OCI-LY3 (cell line): ENCODE results near the gene CYB561D1.

Experiments used
- H2AFZ ChIP-seq: fragments of 200-600, 300-600 bp; shearing (Covaris generic); 2 replicates; pipeline ENCODE4 v1.6.0; 2014; ENCODE audit warnings: antibody characterized with exemption, low read depth, low read length
- H3K27ac ChIP-seq: fragments of 200-600, 300-600 bp; sonication (generic); 2 replicates; pipeline ENCODE4 v1.5.1; 2014; ENCODE audit warnings: mild to moderate bottlenecking, low read length, moderate library complexity, mixed read lengths
- H3K27me3 ChIP-seq: fragments of 200-600, 300-600 bp; sonication (generic); 2 replicates; pipeline ENCODE4 v1.6.1; 2014; ENCODE audit warnings: low read depth, low read length, mixed read lengths
- H3K36me3 ChIP-seq: fragments of 200-600, 300-600 bp; sonication (generic); replicated peaks from 2 replicates; pipeline ENCODE3; 2014; ENCODE audit warnings: low read depth, low read length, mixed read lengths
- H3K4me1 ChIP-seq: fragments of 300-600, 200-600 bp; sonication (generic); 2 replicates; pipeline ENCODE4 v1.6.1; 2014; ENCODE audit warnings: low read length, mixed read lengths
- H3K4me2 ChIP-seq: fragments of 200-600, 300-600 bp; sonication (generic); 2 replicates; pipeline ENCODE4 v1.6.1; 2014; ENCODE audit warnings: low read length, mixed read lengths
- H3K4me3 ChIP-seq: fragments of 300-600, 200-600 bp; sonication (generic); 2 replicates; pipeline ENCODE4 v1.5.1; 2014; ENCODE audit warnings: antibody characterized with exemption, mild to moderate bottlenecking, low read length, moderate library complexity
- H3K79me2 ChIP-seq: fragments of 300-600, 200-600 bp; shearing (Covaris generic); 2 replicates; pipeline ENCODE4 v1.6.1; 2014; ENCODE audit warnings: mild to moderate bottlenecking, low read length, mixed read lengths
- H3K9ac ChIP-seq: fragments of 300-600, 200-600 bp; shearing (Covaris generic); 2 replicates; pipeline ENCODE4 v1.6.0; 2014; ENCODE audit warnings: mild to moderate bottlenecking, low read length, moderate library complexity
- H3K9me3 ChIP-seq: fragments of 200-600, 300-600 bp; shearing (Covaris generic); 2 replicates; pipeline ENCODE4 v1.6.1; 2014; ENCODE audit warnings: low read length, mixed read lengths; ENCODE audit not compliant: insufficient read depth
- H4K20me1 ChIP-seq: fragments of 200-600, 300-600 bp; sonication (generic); 2 replicates; pipeline ENCODE4 v1.6.1; 2016; ENCODE audit warnings: low read length, mixed read lengths; ENCODE audit not compliant: insufficient read depth
- CTCF ChIP-seq: fragments of 200-600, 300-600 bp; sonication (generic); IDR thresholded peaks from 2 replicates; pipeline ENCODE4 v1.5.1; 2014; ENCODE audit warnings: antibody characterized with exemption, low read length, low read depth
- EZH2phosphoT487 ChIP-seq: fragments of 200-600 bp; shearing (Covaris generic); IDR thresholded peaks from 2 replicates; pipeline ENCODE4 v1.6.1; 2018; ENCODE audit warnings: antibody characterized with exemption, mixed run types, low read depth

Gene CYB561D1

GRCh38 chr1:109483672-109484518 is 10.0 kb upstream of the CYB561D1 start, which contains the start of gene ATXN7L2:
ATXN7L2 (plus strand) TSS chr1:109483905; CDS start chr1:109483954, 49 bp downstream.
- H3K79me2 ChIP-seq: peaks cover 9% of the 10 kb centered on the region
- H3K9me3 ChIP-seq: no peaks in the 10 kb centered on the region
- no peaks in the 10 kb centered on the region for H3K36me3 ChIP-seq
- H3K27ac ChIP-seq: peak within 1 kb of the TSS; percentile 76
- peaks cover 15% of the 10 kb centered on the region for H3K4me1 ChIP-seq
- H3K27me3 ChIP-seq: no peaks in the 10 kb centered on the region
- no peak for TF ChIP-seq CTCF
- no peak for TF ChIP-seq EZH2phosphoT487
- peak within 1 kb of the TSS; percentile 98 for H3K4me3 ChIP-seq
- peak within 1 kb of the TSS; percentile 90 for H3K9ac ChIP-seq
- H4K20me1 ChIP-seq: no peaks in the 10 kb centered on the region
- peak within 1 kb of the TSS; percentile 99 for H3K4me2 ChIP-seq
- H2AFZ ChIP-seq: peak within 1 kb of the TSS; percentile 94

GRCh38 chr1:109484519-109484975 is 9.3 kb upstream of the CYB561D1 start:
- no peak for TF ChIP-seq CTCF
- no peak for TF ChIP-seq EZH2phosphoT487
- Histone ChIP-seq H3K27ac (peak overlapping the region; percentile 76), H3K79me2 (peaks cover 9% of the 10 kb centered on the region), H4K20me1 (no peaks in the 10 kb centered on the region), H2AFZ (peak overlapping the region; percentile 71), H3K27me3 (no peaks in the 10 kb centered on the region), H3K36me3 (no peaks in the 10 kb centered on the region), H3K4me2 (peak overlapping the region; percentile 99), H3K4me3 (peak overlapping the region; percentile 98), H3K9ac (peak overlapping the region; percentile 90), H3K9me3 (no peaks in the 10 kb centered on the region), H3K4me1 (peaks cover 15% of the 10 kb centered on the region)

- TF ChIP-seq CTCF: no peak
- TF ChIP-seq EZH2phosphoT487: no peak
- Histone ChIP-seq H3K4me2 (peak overlapping the region; percentile 99), H2AFZ (no peak overlapping the region), H3K4me1 (peaks cover 15% of the 10 kb centered on the region), H3K27me3 (no peaks in the 10 kb centered on the region), H3K9ac (peak overlapping the region; percentile 90), H3K4me3 (peak overlapping the region; percentile 98), H3K27ac (peak overlapping the region; percentile 76; the same call in 1 of the 2 replicates), H4K20me1 (no peaks in the 10 kb centered on the region), H3K36me3 (no peaks in the 10 kb centered on the region), H3K79me2 (peaks cover 9% of the 10 kb centered on the region), H3K9me3 (no peaks in the 10 kb centered on the region)
Measured at GRCh38 chr1:109485001-109485400, 8.9 kb upstream of the CYB561D1 start.

- Histone ChIP-seq H2AFZ (no peak overlapping the region), H3K4me1 (peaks cover 15% of the 10 kb centered on the region), H3K9me3 (no peaks in the 10 kb centered on the region), H3K4me3 (no peak overlapping the region), H3K27ac (no peak overlapping the region), H3K4me2 (no peak overlapping the region), H4K20me1 (no peaks in the 10 kb centered on the region), H3K36me3 (no peaks in the 10 kb centered on the region), H3K79me2 (peaks cover 9% of the 10 kb centered on the region), H3K9ac (no peak overlapping the region), H3K27me3 (no peaks in the 10 kb centered on the region)
- TF ChIP-seq EZH2phosphoT487 (no peak), CTCF (no peak)
Measured at GRCh38 chr1:109487261-109487660, 6.6 kb upstream of the CYB561D1 start.
